HG03060 (cell line): Measurements from ENCODE around the gene YIPF7.
A peak's percentile ranks its signal among the peaks of the same experiment; 100 is the strongest.

Source experiments
- ATAC-seq: cut with Tn5 transposase; IDR thresholded peaks from one replicate; pipeline ENCODE4 v1.9.1; 2021; ENCODE audit warnings: low read depth, moderate number of reproducible peaks; ENCODE audit not compliant: unreplicated experiment

The YIPF7 gene

GRCh38 chr4:44629280-44629866 lies 22.1 kb downstream of the YIPF7 start:
- ATAC-seq: peak; percentile 91

GRCh38 chr4:44623676-44624075 lies 27.7 kb downstream of the YIPF7 start:
- no peak for ATAC-seq

GRCh38 chr4:44616621-44617020 lies 34.8 kb downstream of the YIPF7 start:
- ATAC-seq: no peak

- no peak for ATAC-seq
These were observed 68.0 kb downstream of the YIPF7 start for GRCh38 chr4:44583393-44583792.

GRCh38 chr4:44580231-44580630 lies 71.2 kb downstream of the YIPF7 start:
- ATAC-seq: no peak

GRCh38 chr4:44578954-44579353 lies 72.5 kb downstream of the YIPF7 start:
- no peak for ATAC-seq
